ENCODE results near the gene ACSL3.

ACSL3 gene

DNA sequence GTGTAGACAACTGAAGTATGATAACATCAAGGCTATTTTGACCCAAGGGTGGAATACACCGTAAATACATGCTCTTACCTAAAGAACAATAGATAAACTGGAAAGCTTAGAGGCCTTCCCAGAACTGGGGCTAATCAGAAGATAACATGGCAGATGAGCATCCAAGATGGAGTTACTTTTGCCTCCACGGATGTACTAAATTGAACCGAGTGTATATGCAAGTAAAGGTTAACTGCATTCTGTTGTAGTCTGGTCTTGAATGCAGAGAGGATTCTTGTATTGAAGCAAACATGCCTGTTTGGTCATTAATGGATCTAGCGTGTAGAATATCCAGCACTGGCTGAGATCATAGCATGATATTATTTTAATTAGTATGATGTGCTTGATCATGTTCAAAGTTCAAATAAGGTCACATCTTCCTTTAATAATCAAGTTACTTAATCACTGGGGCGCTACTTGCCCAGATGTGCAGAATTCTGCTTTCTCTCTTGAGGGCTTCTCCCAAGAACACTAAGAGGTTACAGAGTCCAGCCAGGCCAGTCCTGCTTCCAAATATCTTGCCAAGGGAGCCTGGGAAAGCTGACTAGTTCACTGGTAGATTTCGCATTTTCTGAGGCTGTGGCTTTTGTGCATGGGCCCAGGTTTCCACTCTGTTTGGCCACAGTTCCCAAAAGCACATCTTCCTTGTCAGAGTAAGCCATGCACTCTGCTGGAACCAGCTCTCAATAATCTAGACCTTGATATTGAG lies 37.5 kb upstream of the ACSL3 start:
- no peak overlapping the region for H2AK5ac ChIP-seq (ENCODE audit: low read length)
- no peak overlapping the region for H3K4ac ChIP-seq (ENCODE audit: low read depth, low read length)
- H3K4me1 ChIP-seq (ENCODE audit: control insufficient read depth in 1 of 2, insufficient read depth in 2 of 2, low read length in 2 of 2) = no peaks in the 10 kb centered on the region
- H4K12ac ChIP-seq (ENCODE audit: low read depth, low read length) = no peak overlapping the region
- no peak overlapping the region for H3K4me2 ChIP-seq (ENCODE audit: low read length)
- H4K8ac ChIP-seq (ENCODE audit: low read depth, low read length) = no peak overlapping the region
- no peaks in the 10 kb centered on the region for H3K79me1 ChIP-seq (ENCODE audit: low read length)
- no peak overlapping the region for H3K23ac ChIP-seq (ENCODE audit: low read length)
- H3K79me2 ChIP-seq (ENCODE audit: control insufficient read depth, insufficient read depth, low read length, poor library complexity) = no peaks in the 10 kb centered on the region
- H3K27ac ChIP-seq (ENCODE audit: low read depth, low read length) = no peak overlapping the region
- no peaks in the 10 kb centered on the region for H3K36me3 ChIP-seq (ENCODE audit: control insufficient read depth in 1 of 2, insufficient read depth in 2 of 2, low read length in 2 of 2)
- H3K18ac ChIP-seq (ENCODE audit: low read length) = no peak overlapping the region
- DNase-seq = no peak
- no peak overlapping the region for H3K14ac ChIP-seq (ENCODE audit: low read length)
- no peak overlapping the region for H4K91ac ChIP-seq (ENCODE audit: low read depth, low read length)
- H3K27me3 ChIP-seq (ENCODE audit: insufficient read depth, low read length) = no peaks in the 10 kb centered on the region
- H2BK5ac ChIP-seq (ENCODE audit: low read depth, low read length, poor library complexity) = no peak overlapping the region
- H2BK12ac ChIP-seq (ENCODE audit: low read length) = no peak overlapping the region
- H3K4me3 ChIP-seq (ENCODE audit: low read depth, low read length) = no peak overlapping the region
- no peak overlapping the region for H2BK120ac ChIP-seq (ENCODE audit: insufficient read depth, low read length, poor library complexity)
- H3K9ac ChIP-seq (ENCODE audit: low read length) = no peak overlapping the region
- H3K9me3 ChIP-seq (ENCODE audit: insufficient read depth, low read depth, low read length) = no peaks in the 10 kb centered on the region
- H2AFZ ChIP-seq (ENCODE audit: insufficient read depth, low read length, poor library complexity) = no peak overlapping the region
- WGBS (ENCODE audit: extremely low coverage, insufficient coverage, insufficient read length) = no CpG with 5 or more reads among the region's 6 CpGs

DNA sequence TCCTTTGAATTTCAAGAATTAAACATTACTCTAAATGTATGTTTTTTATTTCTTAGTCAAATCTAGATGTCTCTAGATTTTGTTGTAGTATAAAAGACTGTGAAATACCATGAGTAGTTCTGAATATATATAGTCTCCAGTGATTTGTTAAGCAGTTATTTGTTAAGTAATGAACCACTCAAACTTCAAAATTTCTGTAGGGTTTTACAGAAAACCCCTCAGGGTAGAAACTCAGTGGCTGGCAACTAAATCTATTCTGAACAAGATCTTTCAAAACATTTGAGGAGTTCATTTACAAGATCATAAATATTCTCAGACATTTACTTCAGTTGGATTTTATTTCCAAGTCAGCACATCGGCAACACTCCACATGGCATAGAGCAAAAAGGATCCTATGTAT lies 35.8 kb upstream of the ACSL3 start:
- WGBS (ENCODE audit: extremely low coverage, insufficient coverage, insufficient read length) = no CpG with 5 or more reads among the region's 1 CpG
- H3K18ac ChIP-seq (ENCODE audit: low read length) = no peak overlapping the region
- no peaks in the 10 kb centered on the region for H3K79me2 ChIP-seq (ENCODE audit: control insufficient read depth, insufficient read depth, low read length, poor library complexity)
- H4K8ac ChIP-seq (ENCODE audit: low read depth, low read length) = no peak overlapping the region
- H3K9me3 ChIP-seq (ENCODE audit: insufficient read depth, low read depth, low read length) = no peaks in the 10 kb centered on the region
- no peak overlapping the region for H3K14ac ChIP-seq (ENCODE audit: low read length)
- H3K27me3 ChIP-seq (ENCODE audit: insufficient read depth, low read length) = no peaks in the 10 kb centered on the region
- H3K4me1 ChIP-seq (ENCODE audit: control insufficient read depth in 1 of 2, insufficient read depth in 2 of 2, low read length in 2 of 2) = no peaks in the 10 kb centered on the region
- no peak overlapping the region for H3K27ac ChIP-seq (ENCODE audit: low read depth, low read length)
- no peak overlapping the region for H2AFZ ChIP-seq (ENCODE audit: insufficient read depth, low read length, poor library complexity)
- no peak for DNase-seq
- no peaks in the 10 kb centered on the region for H3K79me1 ChIP-seq (ENCODE audit: low read length)
- H2BK120ac ChIP-seq (ENCODE audit: insufficient read depth, low read length, poor library complexity) = no peak overlapping the region
- H3K4me3 ChIP-seq (ENCODE audit: low read depth, low read length) = no peak overlapping the region
- no peak overlapping the region for H4K91ac ChIP-seq (ENCODE audit: low read depth, low read length)
- H3K36me3 ChIP-seq (ENCODE audit: control insufficient read depth in 1 of 2, insufficient read depth in 2 of 2, low read length in 2 of 2) = no peaks in the 10 kb centered on the region
- H4K12ac ChIP-seq (ENCODE audit: low read depth, low read length) = no peak overlapping the region
- no peak overlapping the region for H2BK5ac ChIP-seq (ENCODE audit: low read depth, low read length, poor library complexity)
- no peak overlapping the region for H3K9ac ChIP-seq (ENCODE audit: low read length)
- H3K4ac ChIP-seq (ENCODE audit: low read depth, low read length) = no peak overlapping the region
- no peak overlapping the region for H3K23ac ChIP-seq (ENCODE audit: low read length)
- no peak overlapping the region for H3K4me2 ChIP-seq (ENCODE audit: low read length)
- no peak overlapping the region for H2AK5ac ChIP-seq (ENCODE audit: low read length)
- no peak overlapping the region for H2BK12ac ChIP-seq (ENCODE audit: low read length)

DNA sequence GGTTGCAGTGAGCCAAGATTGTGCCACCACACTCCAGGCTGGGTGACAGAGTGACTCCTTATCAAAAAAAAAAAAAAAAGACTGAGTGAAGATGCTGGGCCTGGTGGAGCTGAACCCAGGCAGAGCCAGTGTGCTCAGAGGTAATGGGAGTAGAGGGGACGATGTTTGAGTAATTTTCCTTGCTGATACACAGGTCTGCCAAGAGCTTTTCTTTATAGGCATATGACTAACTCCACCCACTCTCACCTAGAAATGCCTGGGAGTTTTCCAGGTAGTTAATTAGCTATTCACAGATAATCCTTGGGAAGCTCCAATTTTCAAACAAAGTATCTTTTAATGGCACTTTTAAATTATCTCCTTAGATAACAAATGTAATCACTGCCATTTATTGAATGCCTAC lies 33.4 kb upstream of the ACSL3 start:
- Histone ChIP-seq H2AK5ac (ENCODE audit: low read length) (no peak overlapping the region), H3K18ac (ENCODE audit: low read length) (no peak overlapping the region), H3K4me2 (ENCODE audit: low read length) (no peak overlapping the region), H3K27ac (ENCODE audit: low read depth, low read length) (no peak overlapping the region), H3K79me1 (ENCODE audit: low read length) (no peaks in the 10 kb centered on the region), H3K36me3 (ENCODE audit: control insufficient read depth in 1 of 2, insufficient read depth in 2 of 2, low read length in 2 of 2) (no peaks in the 10 kb centered on the region), H3K9me3 (ENCODE audit: insufficient read depth, low read depth, low read length) (no peaks in the 10 kb centered on the region), H2BK12ac (ENCODE audit: low read length) (no peak overlapping the region), H2BK5ac (ENCODE audit: low read depth, low read length, poor library complexity) (no peak overlapping the region), H4K8ac (ENCODE audit: low read depth, low read length) (no peak overlapping the region), H3K4me3 (ENCODE audit: low read depth, low read length) (no peak overlapping the region), H3K4me1 (ENCODE audit: control insufficient read depth in 1 of 2, insufficient read depth in 2 of 2, low read length in 2 of 2) (no peaks in the 10 kb centered on the region), H3K23ac (ENCODE audit: low read length) (no peak overlapping the region), H3K79me2 (ENCODE audit: control insufficient read depth, insufficient read depth, low read length, poor library complexity) (no peaks in the 10 kb centered on the region), H4K91ac (ENCODE audit: low read depth, low read length) (no peak overlapping the region), H3K27me3 (ENCODE audit: insufficient read depth, low read length) (no peaks in the 10 kb centered on the region), H3K4ac (ENCODE audit: low read depth, low read length) (no peak overlapping the region), H2BK120ac (ENCODE audit: insufficient read depth, low read length, poor library complexity) (no peak overlapping the region), H4K12ac (ENCODE audit: low read depth, low read length) (no peak overlapping the region), H2AFZ (ENCODE audit: insufficient read depth, low read length, poor library complexity) (no peak overlapping the region), H3K14ac (ENCODE audit: low read length) (no peak overlapping the region), H3K9ac (ENCODE audit: low read length) (no peak overlapping the region)
- no peak for DNase-seq
- no CpG with 5 or more reads among the region's 1 CpG for WGBS (ENCODE audit: extremely low coverage, insufficient coverage, insufficient read length)

DNA sequence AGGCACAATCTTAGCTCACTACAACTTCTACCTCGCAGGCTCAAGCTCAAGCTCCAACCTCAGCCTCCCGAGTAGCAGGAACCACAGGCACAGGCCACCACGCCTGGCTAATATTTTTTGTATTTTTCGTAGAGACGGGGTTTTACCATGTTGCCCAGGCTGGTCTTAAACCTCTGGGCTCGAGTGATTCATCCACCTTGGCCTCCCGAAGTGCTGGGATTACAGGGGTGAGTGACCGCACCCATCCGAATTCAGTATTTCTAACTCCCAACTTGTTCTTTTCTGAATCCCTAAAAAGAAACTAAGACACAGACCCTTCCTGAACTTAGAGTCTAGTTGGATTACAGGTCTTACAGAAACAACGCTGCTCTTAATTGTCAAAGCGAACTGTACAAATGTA lies 32.3 kb upstream of the ACSL3 start:
- no peaks in the 10 kb centered on the region for H3K4me1 ChIP-seq (ENCODE audit: control insufficient read depth in 1 of 2, insufficient read depth in 2 of 2, low read length in 2 of 2)
- no peaks in the 10 kb centered on the region for H3K79me2 ChIP-seq (ENCODE audit: control insufficient read depth, insufficient read depth, low read length, poor library complexity)
- H3K9ac ChIP-seq (ENCODE audit: low read length) = no peak overlapping the region
- H2BK12ac ChIP-seq (ENCODE audit: low read length) = no peak overlapping the region
- H2BK5ac ChIP-seq (ENCODE audit: low read depth, low read length, poor library complexity) = no peak overlapping the region
- WGBS (ENCODE audit: extremely low coverage, insufficient coverage, insufficient read length) = no CpG with 5 or more reads among the region's 11 CpGs
- no peak overlapping the region for H2AFZ ChIP-seq (ENCODE audit: insufficient read depth, low read length, poor library complexity)
- H3K27ac ChIP-seq (ENCODE audit: low read depth, low read length) = no peak overlapping the region
- no peak overlapping the region for H4K91ac ChIP-seq (ENCODE audit: low read depth, low read length)
- no peak overlapping the region for H2AK5ac ChIP-seq (ENCODE audit: low read length)
- H4K8ac ChIP-seq (ENCODE audit: low read depth, low read length) = no peak overlapping the region
- no peaks in the 10 kb centered on the region for H3K27me3 ChIP-seq (ENCODE audit: insufficient read depth, low read length)
- no peak for DNase-seq
- H3K23ac ChIP-seq (ENCODE audit: low read length) = no peak overlapping the region
- H3K79me1 ChIP-seq (ENCODE audit: low read length) = no peaks in the 10 kb centered on the region
- no peak overlapping the region for H3K18ac ChIP-seq (ENCODE audit: low read length)
- H4K12ac ChIP-seq (ENCODE audit: low read depth, low read length) = no peak overlapping the region
- no peak overlapping the region for H3K4ac ChIP-seq (ENCODE audit: low read depth, low read length)
- no peaks in the 10 kb centered on the region for H3K9me3 ChIP-seq (ENCODE audit: insufficient read depth, low read depth, low read length)
- H2BK120ac ChIP-seq (ENCODE audit: insufficient read depth, low read length, poor library complexity) = no peak overlapping the region
- no peak overlapping the region for H3K4me2 ChIP-seq (ENCODE audit: low read length)
- H3K14ac ChIP-seq (ENCODE audit: low read length) = no peak overlapping the region
- H3K4me3 ChIP-seq (ENCODE audit: low read depth, low read length) = no peak overlapping the region
- no peaks in the 10 kb centered on the region for H3K36me3 ChIP-seq (ENCODE audit: control insufficient read depth in 1 of 2, insufficient read depth in 2 of 2, low read length in 2 of 2)

Measured in trophoblast cell (in vitro differentiated cells and primary cell).